Measurements from ENCODE around the gene RAB5A.
"Not testable (repeated sequence)": the region's sequence is repeated elsewhere in the genome, so short reads cannot be mapped to it uniquely, and the experiment has no call there.

RAB5A gene

GRCh38 chr3:19947549-19948225 is 790 bp downstream of the RAB5A start:
- peak overlapping the region; percentile 95 for H3K4me3 ChIP-seq (ENCODE audit: low read depth, low read length)
- TF ChIP-seq, protein P1, sequence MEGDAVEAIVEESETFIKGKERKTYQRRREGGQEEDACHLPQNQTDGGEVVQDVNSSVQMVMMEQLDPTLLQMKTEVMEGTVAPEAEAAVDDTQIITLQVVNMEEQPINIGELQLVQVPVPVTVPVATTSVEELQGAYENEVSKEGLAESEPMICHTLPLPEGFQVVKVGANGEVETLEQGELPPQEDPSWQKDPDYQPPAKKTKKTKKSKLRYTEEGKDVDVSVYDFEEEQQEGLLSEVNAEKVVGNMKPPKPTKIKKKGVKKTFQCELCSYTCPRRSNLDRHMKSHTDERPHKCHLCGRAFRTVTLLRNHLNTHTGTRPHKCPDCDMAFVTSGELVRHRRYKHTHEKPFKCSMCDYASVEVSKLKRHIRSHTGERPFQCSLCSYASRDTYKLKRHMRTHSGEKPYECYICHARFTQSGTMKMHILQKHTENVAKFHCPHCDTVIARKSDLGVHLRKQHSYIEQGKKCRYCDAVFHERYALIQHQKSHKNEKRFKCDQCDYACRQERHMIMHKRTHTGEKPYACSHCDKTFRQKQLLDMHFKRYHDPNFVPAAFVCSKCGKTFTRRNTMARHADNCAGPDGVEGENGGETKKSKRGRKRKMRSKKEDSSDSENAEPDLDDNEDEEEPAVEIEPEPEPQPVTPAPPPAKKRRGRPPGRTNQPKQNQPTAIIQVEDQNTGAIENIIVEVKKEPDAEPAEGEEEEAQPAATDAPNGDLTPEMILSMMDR (IDR thresholded peaks at IDR 0.05; ENCODE audit: borderline replicate concordance, insufficient read depth, low read depth, low read length): no peak

DNA sequence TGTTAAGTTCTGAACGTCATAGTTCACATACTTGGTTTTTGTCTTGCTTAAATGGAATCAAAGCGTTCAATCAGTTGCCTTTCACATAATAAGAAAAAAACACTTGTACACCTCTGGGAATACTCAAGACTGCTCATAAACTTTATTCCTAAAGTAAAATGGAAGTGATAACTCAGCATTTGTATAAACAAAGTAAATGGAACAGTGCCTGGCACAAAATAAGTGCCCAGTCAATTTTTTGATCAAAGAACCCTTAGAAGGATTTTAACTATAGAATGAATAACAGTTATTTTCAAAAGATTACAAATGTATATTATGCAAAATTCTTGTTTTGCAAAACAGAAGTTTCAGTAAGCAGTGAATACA is 1.3 kb downstream of the RAB5A start:
- H3K4me3 ChIP-seq (ENCODE audit: low read depth, low read length): peak overlapping the region; percentile 95
- TF ChIP-seq, protein P1 (IDR thresholded peaks at IDR 0.05; ENCODE audit: borderline replicate concordance, insufficient read depth, low read depth, low read length): no peak

- TF ChIP-seq, protein P1 (IDR thresholded peaks at IDR 0.05; ENCODE audit: borderline replicate concordance, insufficient read depth, low read depth, low read length): no peak
- H3K4me3 ChIP-seq (ENCODE audit: low read depth, low read length): no peak overlapping the region
These were observed 3.4 kb downstream of the RAB5A start for GRCh38 chr3:19950316-19950715.

DNA sequence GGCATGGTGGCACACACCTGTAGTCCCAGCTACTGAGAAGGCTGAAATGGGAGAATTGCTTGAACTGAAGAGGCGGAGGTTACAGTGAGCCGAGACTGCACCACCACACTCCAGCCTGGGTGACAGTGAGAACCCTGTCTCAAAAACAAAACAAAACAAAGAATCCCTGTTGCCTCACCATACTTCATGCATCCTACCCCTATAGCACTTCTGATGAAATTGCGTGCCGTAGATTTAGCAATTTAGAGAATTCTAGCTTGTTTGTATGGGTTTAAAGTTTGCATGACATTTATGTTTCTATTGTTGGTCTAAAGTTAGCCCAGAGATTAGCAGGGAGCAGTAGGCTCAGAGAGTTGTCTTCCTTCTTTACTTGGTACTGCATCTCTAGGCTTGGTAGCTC is 7.8 kb downstream of the RAB5A start:
- no peak overlapping the region for H3K4me3 ChIP-seq (ENCODE audit: low read depth, low read length)
- TF ChIP-seq, protein P1 (IDR thresholded peaks at IDR 0.05; ENCODE audit: borderline replicate concordance, insufficient read depth, low read depth, low read length): no peak

DNA sequence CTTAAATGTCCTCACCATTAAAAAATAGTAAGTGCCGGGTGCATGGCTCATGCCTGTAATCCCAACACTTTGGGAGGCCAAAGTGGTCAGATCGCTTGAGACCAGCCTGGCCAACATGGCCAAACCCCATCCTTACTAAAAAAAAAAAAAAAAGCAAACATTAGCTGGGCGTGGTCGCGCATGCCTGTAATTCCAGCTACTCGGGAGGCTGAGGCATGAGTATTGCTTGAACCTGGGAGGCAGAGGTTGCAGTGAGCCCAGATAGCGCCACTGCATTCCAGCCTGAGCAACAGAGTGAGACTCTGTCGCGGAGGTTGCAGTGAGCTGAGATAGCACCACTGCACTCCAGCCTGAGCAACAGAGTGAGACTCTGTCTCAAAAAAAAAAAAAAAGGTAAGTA is 10.5 kb downstream of the RAB5A start:
- not testable (repeated sequence) for H3K4me3 ChIP-seq (ENCODE audit: low read depth, low read length)

DNA sequence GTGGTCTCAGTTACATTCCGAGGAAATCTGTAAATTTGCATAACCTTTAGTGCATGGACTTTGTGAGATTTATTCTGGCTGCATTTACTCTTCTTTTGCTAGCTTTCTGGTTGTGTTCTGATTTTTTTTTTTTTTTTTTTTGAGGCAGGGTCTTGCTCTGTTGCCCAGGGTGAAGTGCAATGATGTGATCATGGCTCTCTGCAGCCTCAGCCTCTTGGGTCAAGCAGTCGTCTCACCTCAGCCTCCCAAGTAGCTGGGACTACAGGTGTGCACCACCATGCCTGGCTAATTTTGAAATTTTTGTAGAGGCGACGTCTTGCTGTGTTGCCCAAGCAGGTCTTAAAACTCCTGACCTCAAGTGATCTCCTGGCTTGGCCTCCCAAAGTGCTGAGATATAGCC is 12.6 kb downstream of the RAB5A start:
- TF ChIP-seq, protein P1 (IDR thresholded peaks at IDR 0.05; ENCODE audit: borderline replicate concordance, insufficient read depth, low read depth, low read length): no peak

DNA sequence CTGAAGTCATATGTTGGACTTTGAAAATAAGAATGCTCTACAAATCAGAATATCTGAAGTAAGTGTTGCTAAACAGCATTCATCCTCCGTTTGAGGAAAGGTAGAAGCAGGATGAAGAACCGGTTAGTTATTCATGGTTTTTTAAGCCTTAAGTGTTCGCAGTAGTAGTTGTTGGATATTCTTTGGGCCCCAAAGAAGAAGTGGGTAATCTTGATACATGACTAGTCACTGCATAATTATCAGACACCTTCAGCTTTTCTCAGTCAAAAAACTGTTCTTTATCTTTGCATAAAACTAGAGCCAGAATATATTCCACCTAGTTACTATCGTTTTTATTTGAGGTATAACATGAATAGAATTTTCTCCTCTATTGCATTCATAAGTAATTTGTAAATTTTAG is 13.8 kb downstream of the RAB5A start:
- no peak overlapping the region for H3K4me3 ChIP-seq (ENCODE audit: low read depth, low read length)
- TF ChIP-seq, protein P1 (IDR thresholded peaks at IDR 0.05; ENCODE audit: borderline replicate concordance, insufficient read depth, low read depth, low read length): no peak

More for the DNA sequence above, 12.6 kb downstream of the RAB5A start:
- H3K4me3 ChIP-seq (ENCODE audit: low read depth, low read length): no peak overlapping the region
